NCI-H526 (cell line): ENCODE data around the gene KCNQ1.

Experiments
- DNase-seq, 2 experiments: peaks; one replicate each; lab custom pipeline; 2025; lab: John Stamatoyannopoulos, UW

KCNQ1 gene

DNA sequence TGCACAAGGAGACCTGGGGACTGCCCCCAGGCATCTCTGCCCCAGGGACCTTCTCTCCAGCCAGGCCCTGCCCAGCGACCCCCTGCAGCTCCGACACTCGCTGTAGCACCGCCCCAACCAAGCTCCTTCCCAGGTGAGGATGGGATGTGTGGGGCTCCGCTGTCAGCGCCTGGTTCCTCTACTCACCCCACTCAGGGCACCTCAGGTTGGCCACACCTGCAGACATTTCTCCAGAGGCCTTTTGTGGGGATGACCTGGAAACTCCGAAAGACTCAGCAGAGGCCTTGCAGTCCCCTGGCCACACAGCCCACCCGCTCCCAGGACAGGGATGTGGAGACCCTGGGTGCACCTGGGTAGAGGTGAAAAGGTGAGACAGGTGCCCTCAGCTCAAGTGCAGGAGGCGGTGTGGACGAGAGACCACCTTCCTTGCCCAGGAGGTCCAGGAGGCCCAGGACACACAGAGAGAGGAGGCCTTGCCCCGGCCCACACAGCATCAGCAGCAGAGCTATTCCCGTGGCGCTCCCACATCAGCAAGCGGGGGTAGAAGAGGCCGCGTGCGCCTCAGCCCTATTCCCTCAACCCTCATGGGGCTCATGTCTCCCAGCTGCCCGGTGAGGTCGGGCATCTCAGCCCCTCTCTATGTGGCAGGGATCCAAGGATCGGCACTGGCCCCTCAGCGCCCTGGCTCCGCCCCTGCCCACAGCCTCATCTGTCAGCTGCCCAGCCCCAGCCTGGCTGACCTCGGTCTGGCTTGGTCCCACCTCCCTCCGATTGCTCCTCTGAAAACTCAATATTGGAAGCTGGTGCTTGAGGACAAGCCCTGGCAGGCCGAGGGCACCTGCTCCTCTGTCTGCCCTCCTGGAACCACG lies 21.4 kb upstream of the KCNQ1 start:
- peak in 1 of 2 experiments; percentile 57 for DNase-seq

- peak; percentile 80 to 95 for DNase-seq
Measured at GRCh38 chr11:2424811-2425495, 19.9 kb upstream of the KCNQ1 start.

- no peak for DNase-seq
Measured at GRCh38 chr11:2425506-2425905, 19.3 kb upstream of the KCNQ1 start.

DNA sequence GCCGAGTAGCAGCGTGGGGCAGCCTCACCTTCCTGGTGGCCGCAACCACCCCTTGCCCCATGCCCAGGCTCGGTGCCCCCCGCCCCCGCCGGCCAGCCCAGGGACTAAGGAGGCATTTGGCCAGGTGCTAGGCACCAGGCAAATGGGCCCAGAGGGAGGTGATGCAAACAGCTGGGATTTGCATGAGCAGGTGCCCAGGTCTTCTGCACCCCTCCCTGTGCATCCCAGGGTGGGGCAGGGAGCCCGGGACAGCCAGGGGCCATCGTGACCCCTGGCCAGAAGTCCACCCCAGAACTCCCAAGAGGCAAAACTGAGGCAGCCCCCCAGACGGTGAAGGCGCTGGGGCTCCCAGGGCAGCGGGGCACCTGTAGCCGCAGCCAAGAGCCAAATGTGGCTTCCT lies 18.6 kb upstream of the KCNQ1 start:
- peak; percentile 79 to 95 for DNase-seq

DNA sequence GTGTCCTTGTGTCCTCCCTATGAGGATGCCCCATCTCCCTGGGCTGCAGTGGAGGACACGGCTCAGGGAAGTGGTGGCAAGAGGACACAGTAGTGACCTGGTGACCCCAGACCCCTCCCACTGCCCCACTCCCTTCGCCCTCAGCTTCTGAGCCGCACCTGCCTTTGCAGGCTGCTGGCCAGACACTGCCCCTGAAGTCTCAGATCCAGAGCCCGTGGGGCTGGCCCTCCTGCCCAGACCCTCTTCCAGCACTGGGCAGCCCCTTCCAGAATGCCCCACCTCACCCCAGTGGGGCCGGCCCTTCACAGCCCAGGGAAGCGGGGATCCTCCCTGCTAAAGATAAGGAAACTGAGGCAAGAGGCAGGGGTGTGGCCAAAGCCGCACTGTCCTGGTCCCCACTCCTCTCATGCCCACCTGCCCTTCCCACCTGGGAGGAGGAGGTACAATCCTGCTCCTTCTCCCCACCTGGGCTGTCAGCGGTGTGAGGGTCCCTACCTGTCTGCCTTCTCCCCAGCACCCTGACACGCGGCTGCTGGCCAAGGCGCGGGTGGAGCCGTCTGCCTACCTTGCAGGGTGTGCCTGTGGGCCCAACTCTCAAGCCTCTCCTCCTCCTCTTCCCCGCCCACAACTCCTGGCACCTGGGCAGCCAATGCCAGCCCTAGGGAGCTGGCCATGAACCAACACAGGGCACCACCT lies 17.8 kb upstream of the KCNQ1 start:
- DNase-seq = peak in 1 of 2 experiments; percentile 65

DNA sequence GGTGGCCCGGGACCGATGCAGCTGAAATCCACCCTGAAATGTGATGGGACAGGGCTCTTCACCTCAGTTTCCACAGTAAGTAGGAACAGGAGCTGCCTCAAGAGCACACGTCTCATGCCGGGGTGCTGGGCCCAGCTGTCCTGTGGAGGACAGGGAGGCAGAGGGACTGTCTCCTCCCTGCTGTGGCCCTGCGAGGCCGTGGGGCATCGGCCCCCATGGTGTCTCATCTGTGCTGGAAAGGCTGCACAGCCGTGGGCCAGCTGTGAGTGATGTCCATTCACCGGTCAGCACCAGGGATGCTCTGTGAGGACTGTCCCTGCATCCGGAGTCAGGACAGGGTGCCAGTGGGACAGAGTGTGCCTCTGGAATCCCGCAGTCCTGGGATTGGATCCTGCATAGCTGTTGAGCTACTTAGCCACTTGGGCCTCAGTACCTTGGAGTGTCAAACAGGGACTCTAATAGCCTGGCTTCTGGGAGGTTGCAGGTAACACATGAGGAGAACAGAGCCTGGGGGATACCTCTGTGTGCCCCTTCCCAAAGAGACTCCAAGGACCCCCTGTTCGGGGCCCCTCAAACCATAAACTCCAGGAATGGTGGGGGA lies 17.0 kb upstream of the KCNQ1 start:
- DNase-seq = peak in 1 of 2 experiments; percentile 42

DNA sequence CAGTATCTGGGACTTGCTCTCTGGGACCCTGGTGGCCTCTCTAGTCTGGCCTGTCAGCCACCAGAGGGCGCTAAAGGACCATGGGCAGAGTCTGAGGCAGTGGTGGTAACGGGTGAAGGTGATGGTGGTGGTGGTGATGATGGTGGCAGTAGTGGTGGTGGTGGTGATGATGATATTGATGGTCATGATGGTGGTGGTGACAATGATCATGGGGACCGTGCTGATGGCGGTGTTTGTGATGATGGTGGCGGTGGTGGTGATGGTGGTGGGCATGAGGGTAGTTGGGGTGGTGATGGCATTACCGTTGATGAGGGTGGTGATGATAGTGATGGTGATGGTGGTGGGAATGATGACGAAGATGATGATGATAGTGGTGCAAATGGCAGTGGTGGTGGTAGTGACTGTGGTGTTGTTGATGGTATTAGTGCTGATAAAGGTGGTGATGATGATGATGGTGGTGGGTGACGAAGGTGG lies 16.4 kb upstream of the KCNQ1 start:
- DNase-seq = peak; percentile 52 to 87

GRCh38 chr11:2431395-2431794 lies 13.4 kb upstream of the KCNQ1 start:
- DNase-seq = no peak

DNA sequence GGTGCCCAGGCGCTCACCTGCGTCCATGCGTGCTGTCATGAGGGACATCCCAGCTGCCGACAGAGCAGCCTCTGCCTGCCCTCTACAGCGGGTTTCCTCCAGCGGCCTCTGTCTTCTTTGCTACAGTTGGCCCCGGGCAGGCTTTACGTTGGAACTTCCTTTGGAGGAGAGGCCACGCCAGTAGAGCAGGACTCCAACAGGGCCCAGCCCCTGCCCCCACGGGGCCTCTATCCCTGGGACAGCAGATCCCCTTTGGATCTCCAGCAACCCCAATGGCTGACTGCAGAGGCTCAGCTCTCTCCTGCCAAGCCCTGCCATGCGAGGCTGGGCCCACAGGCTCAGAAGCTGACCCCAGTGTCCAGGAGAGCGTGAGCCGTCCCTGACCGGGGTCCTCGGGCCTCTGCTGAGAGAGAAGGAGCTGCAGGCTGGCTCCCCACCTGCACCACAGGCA lies 12.6 kb upstream of the KCNQ1 start:
- DNase-seq = no peak

DNA sequence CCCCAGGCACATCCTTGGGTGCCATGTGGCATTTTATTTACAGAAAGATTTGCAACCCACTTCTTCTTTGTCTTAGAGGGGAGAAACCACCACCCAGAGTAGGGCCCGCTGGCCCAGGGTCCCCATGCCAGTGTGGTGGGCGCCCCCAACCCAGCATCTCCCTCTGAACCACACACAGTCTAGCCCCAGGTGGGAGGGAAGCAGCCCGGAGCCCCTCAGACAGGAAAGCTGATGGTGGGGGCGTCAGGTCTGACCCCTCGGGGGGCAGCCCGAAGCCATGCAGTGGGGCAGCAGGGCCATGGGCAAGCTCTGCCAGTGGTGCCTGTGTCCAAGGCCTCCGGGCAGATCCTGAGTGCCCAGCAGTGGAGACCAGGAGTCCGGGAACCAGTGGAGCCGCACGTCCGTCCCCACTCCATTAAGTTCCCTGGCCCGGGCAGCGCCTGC lies 12.2 kb upstream of the KCNQ1 start:
- no peak for DNase-seq

GRCh38 chr11:2433106-2433925 lies 11.5 kb upstream of the KCNQ1 start:
- DNase-seq = no peak

DNA sequence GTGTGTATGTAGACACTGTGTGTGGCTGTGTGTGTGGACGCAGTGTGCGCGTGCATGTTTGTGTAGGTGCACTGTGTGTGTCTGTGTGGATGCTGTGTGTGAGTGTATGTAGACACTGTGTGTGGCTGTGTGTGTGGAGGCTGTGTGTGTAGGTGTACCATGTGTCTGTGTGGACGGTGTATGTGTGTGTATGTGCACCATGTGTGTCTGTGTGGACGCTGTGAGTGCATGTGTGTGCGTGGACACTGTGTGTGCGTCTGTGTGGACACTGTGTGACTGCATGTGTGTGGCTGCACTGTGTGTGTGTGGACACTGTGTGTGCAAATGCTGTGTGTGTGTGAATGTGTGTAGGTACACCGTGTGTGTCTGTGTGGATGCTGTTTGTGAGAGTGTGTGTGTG lies 10.8 kb upstream of the KCNQ1 start:
- no peak for DNase-seq

DNA sequence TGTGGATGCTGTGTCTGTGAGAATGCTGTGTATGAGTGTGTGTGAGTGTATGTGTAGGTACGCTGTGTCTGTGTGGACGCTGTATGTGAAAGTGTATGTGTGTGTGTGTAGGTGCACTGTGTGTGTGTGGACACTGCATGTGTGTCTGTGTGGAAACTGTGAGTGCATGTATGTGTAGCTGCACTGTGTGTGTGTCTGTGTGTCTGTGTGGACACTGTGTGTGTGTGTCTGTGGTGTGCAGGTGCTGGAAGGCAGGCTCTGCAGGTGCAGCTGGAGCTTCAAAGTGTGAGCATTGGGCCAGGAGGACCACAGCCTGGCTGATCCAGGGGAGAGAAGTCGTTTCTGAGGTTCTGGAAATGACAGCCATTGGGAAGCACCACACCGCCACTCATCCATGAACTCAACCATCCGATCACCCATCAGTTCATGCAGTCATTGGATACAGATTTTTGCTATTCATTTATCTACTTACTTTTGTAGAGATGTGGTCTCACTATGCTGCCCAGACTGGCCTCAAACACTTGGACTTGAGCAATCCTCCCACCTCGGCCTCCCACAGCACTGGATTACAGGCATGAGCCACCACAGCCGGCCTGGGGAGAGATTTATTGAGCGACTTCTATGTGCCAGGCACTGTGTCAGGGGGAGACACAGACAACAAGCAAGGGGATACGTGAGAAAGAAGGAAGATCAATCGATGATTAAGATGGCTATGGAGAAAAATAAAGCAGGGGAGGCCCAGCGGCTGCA lies 10.1 kb upstream of the KCNQ1 start:
- DNase-seq = no peak

DNA sequence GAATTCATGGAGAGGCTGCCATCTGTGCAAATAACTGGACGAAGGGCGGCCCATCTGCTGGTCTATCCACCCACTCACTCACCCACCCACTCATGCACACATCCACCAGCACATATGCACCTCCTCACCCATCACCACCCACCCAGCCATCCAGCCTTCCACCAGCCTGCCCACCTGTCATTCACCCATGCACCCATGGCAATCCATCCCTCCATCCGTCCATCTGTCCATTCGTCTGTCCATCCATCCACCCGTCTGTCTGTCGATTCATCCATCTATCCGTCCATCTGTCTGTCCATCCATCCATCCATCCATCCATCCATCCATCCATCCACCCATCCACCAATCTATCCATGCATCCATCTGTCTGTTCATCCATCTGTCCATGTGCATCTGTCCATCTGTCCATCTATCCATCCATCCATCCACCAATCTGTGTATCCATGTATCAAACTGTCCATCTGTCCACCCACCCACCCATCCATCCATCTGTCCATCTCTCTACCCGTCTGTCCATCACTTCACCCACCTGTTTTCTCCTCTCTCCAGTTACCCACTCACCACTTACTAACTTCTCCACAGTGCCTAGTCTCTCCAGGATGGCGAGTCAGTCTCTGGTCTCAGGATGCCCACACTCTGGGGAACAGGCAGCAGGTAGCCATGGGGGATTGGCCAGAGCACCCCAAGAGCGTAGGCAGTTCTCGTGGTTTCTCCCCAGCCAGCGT lies 9.4 kb upstream of the KCNQ1 start:
- no peak for DNase-seq

DNA sequence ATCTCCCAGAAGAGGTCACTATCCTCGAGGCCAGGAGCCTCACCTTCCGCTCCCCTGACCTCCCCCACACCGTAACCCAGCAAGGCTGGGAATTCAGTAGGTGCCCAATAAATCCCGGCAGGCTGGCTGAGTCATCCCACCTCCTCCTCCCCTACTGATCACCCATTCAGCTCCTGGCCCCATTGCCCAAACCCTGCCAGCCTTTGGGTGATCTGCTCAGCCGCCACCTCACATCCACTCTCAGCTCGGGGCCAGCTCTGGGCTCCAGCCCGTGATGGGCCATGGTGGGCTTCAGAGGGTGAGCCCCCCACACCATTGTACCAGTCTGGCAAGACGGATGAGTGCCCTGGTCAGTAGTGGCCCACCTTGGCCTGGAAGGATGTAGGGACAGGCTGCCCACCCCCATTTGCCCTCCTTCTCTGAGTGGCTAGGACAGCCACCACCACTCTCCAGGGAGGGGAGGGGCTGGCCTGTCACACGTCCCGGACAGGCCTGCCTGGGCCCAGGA lies 8.7 kb upstream of the KCNQ1 start:
- DNase-seq = no peak

GRCh38 chr11:2436521-2437031 lies 8.2 kb upstream of the KCNQ1 start:
- no peak for DNase-seq

- no peak for DNase-seq
Measured at GRCh38 chr11:2437516-2437915, 7.3 kb upstream of the KCNQ1 start.

DNA sequence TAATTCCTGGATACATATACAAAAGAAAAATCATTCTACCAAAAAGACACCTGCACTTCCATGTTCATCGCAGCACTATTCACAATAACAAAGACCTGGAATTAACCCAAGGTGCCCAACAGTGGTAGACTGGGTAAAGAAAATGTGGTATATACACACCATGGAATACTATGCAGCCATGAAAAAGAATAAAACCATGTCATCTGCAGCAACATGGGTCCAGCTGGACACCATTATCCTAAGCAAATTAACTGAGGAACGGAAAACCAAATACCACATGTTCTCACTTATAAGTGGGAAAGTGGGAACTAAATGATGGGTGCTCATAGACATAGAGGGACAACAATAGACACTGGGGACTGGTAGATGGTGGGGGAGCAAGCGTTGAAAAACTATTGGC lies 5.0 kb upstream of the KCNQ1 start:
- DNase-seq = no peak

DNA sequence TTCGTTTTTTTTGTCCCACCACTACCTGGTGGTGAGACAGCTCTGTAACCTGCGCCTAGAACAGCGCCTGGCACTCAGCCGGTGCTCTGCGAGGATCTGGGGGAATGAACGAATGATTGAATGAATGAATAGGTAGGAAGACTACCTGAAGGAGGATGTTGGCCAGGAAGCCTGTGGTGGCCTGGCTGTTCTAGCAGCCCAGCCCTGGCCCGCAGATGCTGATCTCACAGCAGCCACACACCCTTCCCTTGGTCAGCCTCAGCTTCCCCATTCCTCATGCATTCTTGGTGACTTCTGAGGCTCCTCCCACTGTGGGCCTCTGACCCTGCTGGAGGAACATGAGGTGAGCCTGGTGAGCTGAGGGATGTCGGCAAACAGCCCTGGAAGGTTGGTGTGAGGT lies 4.2 kb upstream of the KCNQ1 start:
- no peak for DNase-seq
